Neural cell (in vitro differentiated cells): ENCODE results near the gene NT5C. TPM values are rescaled to one million over a fixed set of nuclear protein-coding genes. Genes with fewer than 3 reads are reported as not detected.

Experiments used
- polyA plus RNA-seq: library from polyadenylated mRNA; depleted of rRNA; stranded (reverse); fragments of >200 nt; gene quantifications from 2 replicates; pipeline ENCODE4 v1.2.3, GENCODE V29; 2014
- small RNA-seq, 3 experiments: library from RNA; depleted of rRNA; stranded (forward); fragments of <200 nt; gene quantifications; one replicate each; pipeline ENCODE3, GENCODE V24; 2012

The NT5C gene
- polyA plus RNA-seq, 1 donor from 2014 or later, result 58.7 TPM

Small RNAs within 50 kb of the gene (small RNA-seq; reads per million reads assigned to genes)
- 0 to 1.2 (median 0) reads per million in 3 experiments for gene RF00019

Other genes starting within 250 kb of the NT5C start
- gene FADS6, start 238.1 kb downstream of the NT5C start, polyA plus RNA-seq, result not detected in 2 replicates
- not detected in 2 replicates for gene USH1G, start 208.5 kb downstream of the NT5C start, polyA plus RNA-seq
- gene OTOP2, start 207.5 kb downstream of the NT5C start, polyA plus RNA-seq, result not detected in 2 replicates
- not detected in 2 replicates for gene OTOP3, start 195.8 kb downstream of the NT5C start, polyA plus RNA-seq
- gene HID1, start 159.0 kb downstream of the NT5C start, polyA plus RNA-seq, result 26.6 and 29.8 TPM in 2 replicates
- 8.1 and 8.3 TPM in 2 replicates for gene CDR2L, start 144.1 kb downstream of the NT5C start, polyA plus RNA-seq
- 47.4 and 49.7 TPM in 2 replicates for gene MRPL58, start 119.1 kb downstream of the NT5C start, polyA plus RNA-seq
- 452 and 517 TPM in 2 replicates for gene ATP5PD, start 84.8 kb downstream of the NT5C start, polyA plus RNA-seq
- gene KCTD2, start 84.5 kb downstream of the NT5C start, polyA plus RNA-seq, result 29.9 and 32.8 TPM in 2 replicates
- not detected in 2 replicates for gene SLC16A5, start 43.8 kb downstream of the NT5C start, polyA plus RNA-seq
- gene ARMC7, start 21.8 kb downstream of the NT5C start, polyA plus RNA-seq, result 3.7 and 4.0 TPM in 2 replicates
- 1,721 and 2,003 TPM in 2 replicates for gene JPT1, start 22.8 kb upstream of the NT5C start, polyA plus RNA-seq
- 224 and 283 TPM in 2 replicates for gene SUMO2, start 51.2 kb upstream of the NT5C start, polyA plus RNA-seq
- 74.5 and 84.1 TPM in 2 replicates for gene NUP85, start 73.9 kb upstream of the NT5C start, polyA plus RNA-seq
- 15.7 and 19.6 TPM in 2 replicates for gene GGA3, start 129.9 kb upstream of the NT5C start, polyA plus RNA-seq
- 50.6 and 63.3 TPM in 2 replicates for gene MRPS7, start 130.1 kb upstream of the NT5C start, polyA plus RNA-seq
- gene MIF4GD, start 139.5 kb upstream of the NT5C start, polyA plus RNA-seq, result 27.7 and 35.2 TPM in 2 replicates
- 9.6 and 13.8 TPM in 2 replicates for gene SLC25A19, start 157.7 kb upstream of the NT5C start, polyA plus RNA-seq